Camera-type eye (tissue), 1 donor: ENCODE data around the gene AGAP4. TPM values are rescaled to one million over a fixed set of nuclear protein-coding genes. Genes with fewer than 3 reads are reported as not detected.

Experiments
- total RNA-seq: library from RNA; depleted of rRNA; stranded (reverse); fragments of >200 nt; gene quantifications from one replicate; pipeline ENCODE4 v1.2.3, GENCODE V29; 2014

Gene AGAP4
- 28.4 TPM for total RNA-seq

GRCh38 chr10:45847400-45847799, at the start of gene AGAP4:
Gene AGAP4 (minus strand): TSS chr10:45847500. CDS start chr10:45847347, 153 bp downstream.

Other genes starting within 250 kb of the AGAP4 start
- 33.2 TPM for gene ZFAND4, start 174.7 kb downstream of the AGAP4 start, total RNA-seq
- 42.3 TPM for gene WASHC2C, start 120.2 kb downstream of the AGAP4 start, total RNA-seq
- gene TIMM23, start 125.0 kb upstream of the AGAP4 start, total RNA-seq, result 56.0 TPM
- gene NCOA4, start 183.1 kb upstream of the AGAP4 start, total RNA-seq, result 171 TPM
- not detected for gene MSMB, start 198.8 kb upstream of the AGAP4 start, total RNA-seq